Cardiac fibroblast (primary cell): ENCODE results near the gene ST7.
A peak's percentile ranks its signal among the peaks of the same experiment; 100 is the strongest.
"Not testable (repeated sequence)": the region's sequence is repeated elsewhere in the genome, so short reads cannot be mapped to it uniquely, and the experiment has no call there.

ENCODE experiments used
- DNase-seq, 2 donors: peaks; one replicate each; pipeline versions ENCODE4 v3.0.0 to v3.0.0-alpha.2; 2010; ENCODE audit warnings: low read depth in 2 of 2
- H3K4me3 ChIP-seq, 2 donors: replicated peaks in 1 of 2; 1 replicate in 1 of 2; 2 replicates in 1 of 2; pipeline ENCODE4 v1.5.1; 2011; ENCODE audit warnings: low read depth in 2 of 2, low read length in 2 of 2, mild to moderate bottlenecking in 2 of 2, moderate library complexity in 1 of 2
- TF ChIP-seq, protein P1 (sequence below): IDR thresholded peaks from one replicate; pipeline ENCODE4 v1.5.1; 2011; ENCODE audit warnings: low read depth, mild to moderate bottlenecking, low read length, inconsistent platforms

Gene ST7

GRCh38 chr7:116933465-116933864, 19.8 kb upstream of the ST7 start:
- TF ChIP-seq, protein P1, sequence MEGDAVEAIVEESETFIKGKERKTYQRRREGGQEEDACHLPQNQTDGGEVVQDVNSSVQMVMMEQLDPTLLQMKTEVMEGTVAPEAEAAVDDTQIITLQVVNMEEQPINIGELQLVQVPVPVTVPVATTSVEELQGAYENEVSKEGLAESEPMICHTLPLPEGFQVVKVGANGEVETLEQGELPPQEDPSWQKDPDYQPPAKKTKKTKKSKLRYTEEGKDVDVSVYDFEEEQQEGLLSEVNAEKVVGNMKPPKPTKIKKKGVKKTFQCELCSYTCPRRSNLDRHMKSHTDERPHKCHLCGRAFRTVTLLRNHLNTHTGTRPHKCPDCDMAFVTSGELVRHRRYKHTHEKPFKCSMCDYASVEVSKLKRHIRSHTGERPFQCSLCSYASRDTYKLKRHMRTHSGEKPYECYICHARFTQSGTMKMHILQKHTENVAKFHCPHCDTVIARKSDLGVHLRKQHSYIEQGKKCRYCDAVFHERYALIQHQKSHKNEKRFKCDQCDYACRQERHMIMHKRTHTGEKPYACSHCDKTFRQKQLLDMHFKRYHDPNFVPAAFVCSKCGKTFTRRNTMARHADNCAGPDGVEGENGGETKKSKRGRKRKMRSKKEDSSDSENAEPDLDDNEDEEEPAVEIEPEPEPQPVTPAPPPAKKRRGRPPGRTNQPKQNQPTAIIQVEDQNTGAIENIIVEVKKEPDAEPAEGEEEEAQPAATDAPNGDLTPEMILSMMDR, result no peak
- no peak overlapping the region for H3K4me3 ChIP-seq
- no peak for DNase-seq

DNA sequence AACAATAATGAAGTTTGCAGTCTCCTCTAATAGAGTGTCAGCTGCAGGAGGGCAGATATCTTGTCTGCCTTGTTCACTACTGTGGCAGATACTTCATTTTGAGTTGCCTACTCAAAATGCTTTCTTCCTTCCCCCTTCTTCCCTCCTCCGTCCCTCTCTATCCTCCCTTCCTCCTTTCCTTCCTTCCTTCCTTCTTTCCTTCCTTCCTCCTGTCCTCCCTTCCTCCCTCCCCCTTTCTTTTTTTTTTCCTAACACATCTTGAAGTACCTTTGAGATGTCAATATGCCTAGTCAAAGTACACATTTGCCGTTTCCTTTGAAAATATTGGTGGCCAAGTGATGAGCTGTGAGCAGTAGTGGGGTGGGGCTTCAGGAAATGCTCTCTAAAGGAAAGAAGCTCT, 18.7 kb upstream of the ST7 start:
- no peak overlapping the region for H3K4me3 ChIP-seq
- DNase-seq, result no peak
- TF ChIP-seq, protein P1, result no peak

DNA sequence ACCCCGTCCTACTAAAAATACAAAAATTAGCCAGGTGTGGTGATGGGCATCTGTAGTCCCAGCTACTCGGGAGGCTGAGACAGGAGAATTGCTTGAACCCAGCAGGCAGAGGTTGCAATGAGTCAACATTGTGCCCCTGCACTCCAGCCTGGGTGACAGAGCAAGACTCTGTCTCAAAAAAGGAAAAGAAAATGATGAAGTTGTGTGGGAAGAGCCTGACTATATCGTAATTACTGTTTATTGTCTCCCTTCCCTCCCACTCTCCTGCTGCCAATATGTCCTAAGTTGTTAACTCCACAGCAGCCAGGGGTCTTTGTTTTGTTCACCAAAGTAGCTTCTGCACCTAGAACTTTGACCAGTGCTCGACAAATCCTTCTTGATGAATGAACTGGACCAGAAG, 16.5 kb upstream of the ST7 start:
- not testable (repeated sequence) for DNase-seq, H3K4me3 ChIP-seq

DNA sequence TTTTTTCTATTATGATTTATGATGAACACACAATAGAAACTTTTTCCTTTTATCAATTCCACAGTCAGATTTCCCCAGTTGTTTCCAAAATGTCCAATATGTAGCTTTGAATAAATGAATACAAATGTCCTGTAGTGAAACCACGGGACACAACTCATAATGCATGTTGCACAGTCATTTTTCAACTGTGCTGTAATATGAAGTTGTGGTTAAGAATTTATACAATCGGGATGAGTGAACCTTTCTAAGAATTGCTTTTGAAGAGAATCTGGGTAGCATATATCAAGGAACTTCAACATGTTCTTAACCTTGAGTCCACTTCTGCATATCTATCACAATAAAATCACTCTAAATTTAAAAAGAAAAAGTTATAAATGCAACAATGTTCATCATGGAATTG, 14.6 kb upstream of the ST7 start:
- TF ChIP-seq, protein P1, result no peak

GRCh38 chr7:116940689-116941370, 12.5 kb upstream of the ST7 start:
- TF ChIP-seq, protein P1, result no peak
- DNase-seq, result no peak
- no peak overlapping the region for H3K4me3 ChIP-seq

More for the DNA sequence above, 14.6 kb upstream of the ST7 start:
- DNase-seq, result no peak
- H3K4me3 ChIP-seq, result no peak overlapping the region

DNA sequence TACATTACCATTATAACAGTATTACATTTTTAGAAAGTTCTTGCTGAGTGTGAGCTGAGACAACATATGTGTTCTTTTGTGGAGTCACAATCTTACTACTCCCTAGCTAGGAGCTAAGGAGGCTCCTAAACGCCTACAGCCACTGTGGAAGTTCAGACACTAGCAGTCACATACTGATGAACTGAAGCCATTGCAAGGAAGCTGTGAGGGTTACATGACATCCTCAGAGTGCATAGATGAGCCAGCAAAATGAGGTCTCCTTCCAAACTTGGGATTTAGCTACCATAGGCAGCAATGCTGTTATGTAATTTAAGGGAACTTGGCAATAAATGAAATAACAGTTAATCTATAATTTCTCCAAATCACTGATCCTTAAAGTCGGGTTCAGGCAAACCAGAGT, 10.8 kb upstream of the ST7 start:
- DNase-seq, result no peak
- H3K4me3 ChIP-seq, result no peak overlapping the region
- TF ChIP-seq, protein P1, result no peak

DNA sequence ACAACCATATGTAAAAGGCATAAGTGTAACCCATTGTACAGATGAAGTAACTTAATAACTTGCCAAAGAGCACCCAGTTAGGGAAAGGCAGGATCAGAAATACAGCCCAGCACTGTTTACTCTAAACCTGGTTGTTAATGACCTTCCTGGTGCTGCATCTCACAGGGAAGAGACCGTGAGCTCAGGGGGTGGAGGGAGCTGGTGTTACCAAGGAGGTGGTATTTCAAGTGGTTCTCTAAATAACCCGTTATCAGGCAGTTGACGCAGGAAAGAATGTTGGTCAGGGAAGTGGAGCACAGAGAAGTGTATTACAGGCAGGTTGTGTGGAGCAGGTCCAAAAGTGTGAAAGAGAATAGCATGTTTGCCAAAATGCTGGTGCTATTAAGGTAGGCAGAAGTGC, 4.4 kb upstream of the ST7 start:
- DNase-seq, result peak in 1 of 2 donors; percentile 57
- no peak overlapping the region for H3K4me3 ChIP-seq
- TF ChIP-seq, protein P1, result no peak
